ENCODE data around the gene KRTAP4-8. TPM values are rescaled to one million over a fixed set of nuclear protein-coding genes. Genes with fewer than 3 reads are reported as not detected.
"Not testable (repeated sequence)": the region's sequence is repeated elsewhere in the genome, so short reads cannot be mapped to it uniquely, and the experiment has no call there.

Gene KRTAP4-8
- polyA plus RNA-seq, 6 donors from 2014 or later, result not detected

DNA sequence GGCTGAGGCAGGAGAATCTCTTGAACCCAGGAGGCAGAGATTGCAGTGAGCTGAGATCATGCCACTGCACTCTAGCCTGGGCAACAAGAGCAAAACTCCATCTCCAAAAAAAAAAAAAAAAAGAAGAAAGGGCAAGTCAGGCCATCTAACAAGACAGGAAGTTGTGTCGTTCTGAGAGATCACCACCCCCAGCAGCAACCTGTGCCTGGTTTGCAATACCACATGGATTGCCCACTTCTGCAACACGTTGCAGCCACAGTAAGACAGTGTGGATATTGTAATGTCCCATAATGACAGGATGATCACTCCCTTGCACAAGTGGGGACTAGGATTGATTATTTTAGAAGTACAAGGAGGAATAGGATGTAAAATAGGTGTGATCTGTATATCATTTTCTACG lies 28.9 kb downstream of the KRTAP4-8 start:
- Mint-ChIP-seq H3K4me3 (no peak overlapping the region), H3K27ac (peak overlapping the region in 1 of 6 donors; percentile 44), H3K9me3 (peaks cover 0 to 5% (median 0%) of the 10 kb centered on the region in 7 donors), H3K36me3 (no peaks in the 10 kb centered on the region), H3K4me1 (no peaks in the 10 kb centered on the region), H3K27me3 (peaks cover 2 to 7% (median 3%) of the 10 kb centered on the region in 3 donors)
- DNase-seq (no peak), ATAC-seq (ENCODE audit: low read depth in 2 of 2) (no peak)

DNA sequence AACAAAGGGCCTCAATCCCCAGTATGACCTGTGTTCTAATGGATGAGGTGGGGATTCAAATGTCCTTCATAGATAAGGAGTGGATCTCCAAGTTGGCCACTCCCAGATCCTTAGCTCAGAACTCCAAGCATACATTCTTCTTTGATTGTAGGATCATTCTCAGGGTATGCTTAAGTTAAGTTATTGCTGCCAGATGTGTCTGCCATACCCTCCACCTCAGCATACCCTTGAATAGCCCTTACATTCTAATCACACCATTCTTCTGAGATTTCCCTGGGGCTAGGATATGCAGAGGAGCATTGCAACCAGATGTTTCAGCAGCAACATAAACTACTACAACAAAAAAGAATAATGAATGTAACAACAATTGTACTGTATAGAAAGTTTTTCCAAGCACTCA lies 30.7 kb downstream of the KRTAP4-8 start:
- Mint-ChIP-seq H3K27me3 (peaks cover 3 to 10% (median 5%) of the 10 kb centered on the region in 3 donors), H3K4me3 (peak overlapping the region in 1 of 8 donors; percentile 16), H3K9me3 (peaks cover 0 to 5% (median 0%) of the 10 kb centered on the region in 7 donors), H3K4me1 (no peaks in the 10 kb centered on the region), H3K27ac (peak overlapping the region in 1 of 6 donors; percentile 35), H3K36me3 (no peaks in the 10 kb centered on the region)
- DNase-seq (no peak), ATAC-seq (ENCODE audit: low read depth in 2 of 2) (no peak)

DNA sequence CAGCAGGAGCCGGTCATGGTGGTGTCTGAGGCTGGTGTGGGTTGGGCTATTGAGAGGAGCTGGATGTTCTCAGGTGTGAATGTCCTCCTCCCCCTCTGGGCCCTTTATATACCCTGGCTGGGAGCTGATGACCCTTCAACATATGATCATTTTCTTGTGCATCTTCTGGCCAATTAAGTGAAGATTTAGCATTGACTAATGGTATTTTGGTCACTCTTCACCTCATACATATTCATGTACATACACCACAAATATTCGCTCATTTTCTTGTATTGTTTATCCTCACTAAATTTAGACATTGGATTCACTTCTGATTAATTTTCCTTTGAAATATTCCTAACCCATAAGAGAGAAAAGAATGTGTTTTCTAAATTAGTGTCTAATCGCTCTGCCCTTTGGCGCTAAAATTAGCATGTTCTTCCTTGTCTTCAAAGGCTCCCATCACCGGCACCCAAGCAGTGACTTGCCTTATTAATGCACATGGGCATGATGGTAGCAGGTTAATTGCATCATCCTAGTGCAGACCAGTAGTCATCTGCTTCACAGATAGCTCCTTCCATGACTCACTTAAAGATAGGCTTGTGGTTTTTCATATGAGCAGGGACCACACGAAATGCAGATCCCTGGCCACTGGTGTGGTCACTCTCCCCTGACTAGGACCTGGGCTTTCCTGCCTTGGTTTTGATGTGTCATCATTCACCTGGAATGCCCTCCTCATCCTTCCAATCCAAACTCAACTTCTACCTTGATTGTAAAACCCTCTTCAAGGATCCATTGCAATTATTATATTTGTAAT lies 31.9 kb downstream of the KRTAP4-8 start, which contains the start of gene KRTAP2-4:
Gene KRTAP2-4 (minus strand): TSS at position 51 of the 796 bp plus-strand sequence. CDS start 34 bp downstream, at position 17.
- Mint-ChIP-seq H3K36me3 (no peaks in the 10 kb centered on the region), H3K27me3 (peaks cover 9 to 21% (median 10%) of the 10 kb centered on the region in 3 donors), H3K9me3 (peaks cover 0 to 5% (median 0%) of the 10 kb centered on the region in 7 donors), H3K4me3 (no peak within 1 kb of the TSS), H3K27ac (no peak within 1 kb of the TSS), H3K4me1 (no peaks in the 10 kb centered on the region)
- ATAC-seq (ENCODE audit: low read depth in 2 of 2), result no peak
- DNase-seq, result no peak

DNA sequence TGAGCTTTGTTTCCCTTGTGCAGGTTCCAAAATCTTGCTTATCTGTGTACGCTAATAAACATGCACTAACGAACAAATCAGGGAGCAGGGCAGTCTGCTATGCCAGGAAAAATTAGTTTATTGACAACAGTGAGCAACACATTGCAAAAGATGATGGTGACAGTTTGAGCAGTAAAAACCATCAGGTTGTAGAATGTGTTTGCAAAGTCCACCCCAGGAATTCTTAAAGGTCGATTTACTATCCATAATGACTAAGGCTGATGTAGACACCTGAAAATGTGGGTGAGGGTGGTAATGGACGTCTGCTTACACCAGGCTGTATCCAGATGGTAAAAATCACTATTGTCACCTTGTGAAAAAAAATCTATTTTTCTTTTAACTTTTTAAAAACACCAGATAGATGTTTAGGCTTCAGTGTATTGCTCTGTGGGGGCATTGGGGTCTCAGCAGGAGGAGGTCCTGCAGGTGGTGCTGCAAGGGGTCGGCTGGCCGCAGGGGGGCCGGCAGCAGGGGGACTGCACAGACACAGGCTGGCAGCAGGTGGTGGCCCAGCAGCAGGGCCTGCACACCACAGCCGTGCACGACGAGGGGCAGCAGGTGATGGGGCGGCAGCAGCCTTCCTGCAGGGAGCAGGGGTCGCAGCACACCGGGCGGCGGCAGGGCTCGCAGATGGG lies 32.8 kb downstream of the KRTAP4-8 start:
- ATAC-seq (ENCODE audit: low read depth in 2 of 2); DNase-seq; H3K36me3 Mint-ChIP-seq; H3K9me3 Mint-ChIP-seq; H3K27ac Mint-ChIP-seq; H3K4me3 Mint-ChIP-seq; H3K4me1 Mint-ChIP-seq: not testable (repeated sequence)
- H3K27me3 Mint-ChIP-seq, result peaks cover 17 to 30% (median 19%) of the 10 kb centered on the region in 3 donors

DNA sequence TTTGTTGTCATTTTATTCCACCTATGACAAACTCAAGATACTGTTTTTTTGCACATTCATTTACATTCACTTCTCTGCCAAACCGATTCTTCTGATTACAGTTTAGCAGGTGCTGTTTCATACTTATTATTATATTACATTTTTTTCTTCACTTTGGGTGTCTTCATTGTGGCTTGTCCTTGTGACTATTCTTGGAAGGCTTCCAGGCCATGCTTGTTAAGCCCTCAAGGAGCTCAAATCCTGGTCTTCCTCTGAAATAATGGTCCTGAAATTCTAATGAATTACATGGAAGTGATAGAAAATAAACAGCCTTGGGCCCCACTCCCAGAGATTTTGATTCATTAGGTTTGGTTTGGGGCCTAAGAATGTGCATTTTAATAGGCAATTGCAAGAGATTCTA lies 33.6 kb downstream of the KRTAP4-8 start:
- Mint-ChIP-seq H3K4me3 (no peak overlapping the region), H3K27ac (peak overlapping the region in 2 of 6 donors; percentile 1 to 51), H3K27me3 (peaks cover 23 to 35% (median 27%) of the 10 kb centered on the region in 3 donors), H3K9me3 (peaks cover 0 to 5% (median 0%) of the 10 kb centered on the region in 7 donors), H3K4me1 (peaks cover 0 to 3% (median 0%) of the 10 kb centered on the region in 3 donors), H3K36me3 (peaks cover 0 to 3% of the 10 kb centered on the region in 2 donors)
- DNase-seq (no peak), ATAC-seq (ENCODE audit: low read depth in 2 of 2) (no peak)

DNA sequence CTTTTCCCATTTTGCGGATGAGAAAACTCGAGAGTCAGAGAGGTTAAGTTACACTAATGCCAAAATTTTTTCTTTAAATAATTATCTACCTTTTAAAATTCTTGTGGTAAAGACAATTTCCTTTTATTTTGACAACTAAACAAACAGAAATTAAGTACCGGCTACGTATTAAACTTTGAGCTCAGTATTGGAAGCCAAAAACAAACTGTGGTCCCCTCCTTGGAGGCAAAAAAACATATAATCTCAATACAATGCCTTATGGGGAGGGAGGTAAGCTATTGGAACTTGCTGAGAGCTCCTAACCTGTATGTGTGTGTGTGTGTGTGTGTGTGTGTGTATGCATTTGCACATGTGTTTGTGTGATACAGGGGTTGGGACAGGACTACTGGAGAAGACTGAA lies 34.5 kb downstream of the KRTAP4-8 start:
- Mint-ChIP-seq H3K4me1 (peaks cover 0 to 5% (median 0%) of the 10 kb centered on the region in 3 donors), H3K27ac (no peak overlapping the region), H3K36me3 (peaks cover 0 to 6% of the 10 kb centered on the region in 2 donors), H3K4me3 (no peak overlapping the region), H3K27me3 (peaks cover 29 to 39% (median 35%) of the 10 kb centered on the region in 3 donors), H3K9me3 (peaks cover 0 to 3% (median 0%) of the 10 kb centered on the region in 7 donors)
- ATAC-seq (ENCODE audit: low read depth in 2 of 2) (no peak), DNase-seq (no peak)

DNA sequence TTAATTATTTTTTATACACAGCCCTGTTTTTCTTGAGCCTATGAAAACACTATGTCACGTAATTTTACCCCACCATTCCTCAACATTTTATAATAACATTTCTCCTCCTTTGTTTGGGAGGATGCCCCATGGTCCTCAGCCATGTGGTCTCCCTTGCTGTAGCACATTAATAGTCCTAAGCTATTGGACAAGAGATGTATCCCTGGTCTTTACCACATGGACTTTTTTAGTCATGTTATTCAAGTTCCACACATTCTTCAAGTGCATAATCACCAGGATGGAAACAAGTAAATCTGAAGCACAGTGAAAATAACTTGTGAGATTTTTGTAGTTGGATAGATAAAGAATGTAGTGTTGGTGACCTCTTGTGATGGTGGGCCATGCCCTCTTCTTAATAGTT lies 36.0 kb downstream of the KRTAP4-8 start:
- no peak for ATAC-seq (ENCODE audit: low read depth in 2 of 2)
- Mint-ChIP-seq H3K4me3 (no peak overlapping the region), H3K4me1 (peaks cover 0 to 5% (median 0%) of the 10 kb centered on the region in 3 donors), H3K9me3 (peaks cover 0 to 9% (median 4%) of the 10 kb centered on the region in 7 donors), H3K27ac (no peak overlapping the region), H3K36me3 (peaks cover 0 to 14% of the 10 kb centered on the region in 2 donors), H3K27me3 (peaks cover 39 to 47% (median 46%) of the 10 kb centered on the region in 3 donors)
- no peak for DNase-seq

DNA sequence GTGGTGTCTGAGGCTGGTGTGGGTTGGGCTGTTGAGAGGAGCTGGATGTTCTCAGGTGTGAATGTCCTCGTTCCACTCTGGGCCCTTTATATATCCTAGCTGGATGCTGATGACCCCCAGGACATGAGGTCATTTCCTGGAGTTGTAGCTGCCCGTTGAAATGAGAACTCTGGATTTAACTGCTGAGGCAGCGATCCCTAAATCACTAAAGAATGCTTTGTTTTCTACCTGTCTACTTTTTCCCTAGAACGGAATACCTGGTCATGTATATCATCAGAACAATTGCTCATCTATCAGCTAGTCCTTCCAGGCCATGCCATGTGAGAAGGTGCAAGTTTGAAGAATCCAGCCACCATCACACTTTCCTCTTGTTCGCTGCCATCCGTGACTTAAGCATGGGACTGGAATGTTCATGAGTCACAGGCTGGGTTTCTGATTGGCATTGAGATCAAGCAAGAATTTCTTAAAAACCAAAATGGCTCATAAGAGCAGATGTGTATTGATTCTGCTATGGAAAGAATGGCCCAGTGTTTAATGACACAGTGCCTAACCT lies 37.8 kb downstream of the KRTAP4-8 start, which contains the start of gene KRTAP2-3:
Gene KRTAP2-3 (minus strand): TSS at position 63 of the 553 bp plus-strand sequence. CDS start 64 bp downstream, outside the sequence.
- Mint-ChIP-seq H3K27ac (peak within 1 kb of the TSS in 2 of 6 donors; percentile 3 to 29), H3K4me1 (peaks cover 0 to 5% (median 0%) of the 10 kb centered on the region in 3 donors), H3K27me3 (peaks cover 39 to 47% (median 46%) of the 10 kb centered on the region in 3 donors), H3K9me3 (peaks cover 0 to 9% (median 4%) of the 10 kb centered on the region in 7 donors), H3K4me3 (peak within 1 kb of the TSS in 1 of 8 donors; percentile 29), H3K36me3 (peaks cover 0 to 14% of the 10 kb centered on the region in 2 donors)
- DNase-seq, result no peak
- no peak for ATAC-seq (ENCODE audit: low read depth in 2 of 2)

DNA sequence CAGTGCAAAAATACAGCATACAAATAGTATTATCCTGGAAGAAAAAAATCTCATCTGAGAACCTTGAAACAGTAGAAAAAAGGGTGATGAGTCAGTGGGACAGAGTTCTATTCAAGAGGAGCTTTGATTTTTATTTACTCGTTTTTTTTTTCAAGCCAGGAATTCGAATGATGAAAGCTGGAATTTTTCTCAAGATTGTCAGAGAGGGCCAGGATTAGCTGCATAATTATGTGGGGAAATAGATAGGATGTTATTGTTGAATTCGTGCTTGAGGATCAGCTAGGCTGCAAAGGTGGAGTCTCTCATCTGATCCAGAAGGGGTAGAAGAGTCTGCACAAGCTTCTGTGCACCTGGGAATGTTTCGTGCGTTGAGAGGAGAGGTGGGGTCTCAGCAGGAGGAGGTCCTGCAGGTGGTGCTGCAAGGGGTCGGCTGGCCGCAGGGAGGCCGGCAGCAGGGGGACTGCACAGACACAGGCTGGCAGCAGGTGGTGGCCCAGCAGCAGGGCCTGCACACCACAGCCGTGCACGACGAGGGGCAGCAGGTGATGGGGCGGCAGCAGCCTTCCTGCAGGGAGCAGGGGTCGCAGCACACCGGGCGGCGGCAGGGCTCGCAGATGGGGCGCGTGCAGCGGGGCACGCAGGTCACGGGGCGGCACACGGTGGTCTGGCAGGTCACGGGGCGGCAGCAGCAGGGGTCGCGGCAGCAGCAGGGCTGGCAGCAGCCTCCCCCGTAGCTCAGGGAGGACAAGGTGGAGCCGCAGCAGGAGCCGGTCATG lies 38.5 kb downstream of the KRTAP4-8 start:
- H3K4me1 Mint-ChIP-seq; H3K27ac Mint-ChIP-seq; ATAC-seq (ENCODE audit: low read depth in 2 of 2); H3K9me3 Mint-ChIP-seq; DNase-seq: not testable (repeated sequence)
- Mint-ChIP-seq H3K27me3 (peaks cover 39 to 48% (median 46%) of the 10 kb centered on the region in 3 donors), H3K4me3 (peak overlapping the region in 1 of 8 donors; percentile 29), H3K36me3 (peaks cover 0 to 14% of the 10 kb centered on the region in 2 donors)

DNA sequence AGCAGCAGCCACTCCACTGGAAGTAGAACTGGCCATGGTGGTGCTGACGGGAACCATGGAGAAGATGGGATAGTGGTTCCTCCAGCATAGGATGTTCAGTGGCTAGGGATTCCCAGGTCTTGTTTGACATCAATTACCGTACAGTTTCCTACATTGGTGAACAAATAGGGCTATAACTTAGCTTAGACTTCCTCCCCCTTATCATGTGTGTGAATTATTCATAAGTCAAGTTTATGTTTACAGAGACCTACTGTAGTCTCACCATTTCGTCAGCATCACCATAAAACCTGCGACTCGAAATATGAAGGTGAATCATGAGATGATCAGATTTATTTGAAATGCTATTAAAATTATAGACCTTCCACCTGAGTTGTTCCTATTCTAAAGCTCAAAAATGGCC lies 39.2 kb downstream of the KRTAP4-8 start:
- H3K36me3 Mint-ChIP-seq, result peaks cover 0 to 14% of the 10 kb centered on the region in 2 donors
- ATAC-seq (ENCODE audit: low read depth in 2 of 2), result no peak
- no peak overlapping the region for H3K27ac Mint-ChIP-seq
- H3K27me3 Mint-ChIP-seq, result peaks cover 39 to 53% (median 40%) of the 10 kb centered on the region in 3 donors
- H3K4me1 Mint-ChIP-seq, result peaks cover 0 to 5% (median 0%) of the 10 kb centered on the region in 3 donors
- H3K9me3 Mint-ChIP-seq, result peaks cover 0 to 9% (median 4%) of the 10 kb centered on the region in 7 donors
- DNase-seq, result no peak
- H3K4me3 Mint-ChIP-seq, result no peak overlapping the region

DNA sequence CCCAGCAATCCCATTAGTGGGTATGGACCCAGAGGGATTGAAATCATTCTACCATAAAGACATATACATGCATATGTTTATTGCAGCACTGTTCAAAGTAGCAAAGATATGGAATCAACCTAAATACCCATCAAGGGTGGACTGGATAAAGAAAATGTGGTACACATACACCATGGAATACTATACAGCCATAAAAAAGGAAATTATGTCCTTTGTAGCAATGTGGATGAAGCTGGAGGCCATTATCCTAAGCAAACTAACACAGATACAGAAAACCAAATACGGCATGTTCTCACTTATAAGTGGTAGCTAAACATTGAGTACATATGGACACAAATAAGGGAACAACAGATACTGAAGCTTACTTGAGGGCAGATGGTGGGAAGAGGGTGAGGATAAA lies 40.4 kb downstream of the KRTAP4-8 start:
- H3K4me1 Mint-ChIP-seq, result peaks cover 0 to 5% (median 0%) of the 10 kb centered on the region in 3 donors
- peaks cover 39 to 53% (median 41%) of the 10 kb centered on the region in 3 donors for H3K27me3 Mint-ChIP-seq

DNA sequence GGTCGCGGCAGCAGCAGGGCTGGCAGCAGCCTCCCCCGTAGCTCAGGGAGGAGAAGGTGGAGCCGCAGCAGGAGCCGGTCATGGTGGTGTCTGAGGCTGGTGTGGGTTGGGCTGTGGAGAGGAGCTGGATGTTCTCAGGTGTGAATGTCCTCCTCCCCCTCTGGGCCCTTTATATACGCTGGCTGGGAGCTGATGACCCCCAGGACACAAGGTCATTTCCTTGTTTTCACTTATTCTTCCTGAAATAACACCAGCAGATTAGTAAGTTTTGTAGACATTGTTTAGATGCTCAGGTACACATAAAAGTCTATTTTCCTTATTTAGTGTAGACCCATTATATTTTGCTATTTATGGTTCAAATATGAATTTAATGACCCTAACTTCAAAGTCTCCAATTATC lies 42.8 kb downstream of the KRTAP4-8 start, which contains the start of gene KRTAP2-2:
Gene KRTAP2-2 (minus strand): TSS at position 101 of the 400 bp plus-strand sequence. CDS start 19 bp downstream, at position 82.
- not testable (repeated sequence) for ATAC-seq (ENCODE audit: low read depth in 2 of 2); H3K4me1 Mint-ChIP-seq; H3K9me3 Mint-ChIP-seq; DNase-seq; H3K4me3 Mint-ChIP-seq
- peaks cover 26 to 40% (median 27%) of the 10 kb centered on the region in 3 donors for H3K27me3 Mint-ChIP-seq
- H3K36me3 Mint-ChIP-seq, result peaks cover 0 to 14% of the 10 kb centered on the region in 2 donors
- peak within 1 kb of the TSS in 1 of 6 donors; percentile 13 for H3K27ac Mint-ChIP-seq

More for the DNA sequence above, 40.4 kb downstream of the KRTAP4-8 start:
- Mint-ChIP-seq H3K36me3 (peaks cover 0 to 14% of the 10 kb centered on the region in 2 donors), H3K9me3 (peaks cover 0 to 10% (median 4%) of the 10 kb centered on the region in 7 donors), H3K27ac (no peak overlapping the region), H3K4me3 (no peak overlapping the region)
- ATAC-seq (ENCODE audit: low read depth in 2 of 2) (no peak), DNase-seq (no peak)

All from naive B cell (primary cell).